ENCODE results near the gene CTTNBP2NL.

DNA sequence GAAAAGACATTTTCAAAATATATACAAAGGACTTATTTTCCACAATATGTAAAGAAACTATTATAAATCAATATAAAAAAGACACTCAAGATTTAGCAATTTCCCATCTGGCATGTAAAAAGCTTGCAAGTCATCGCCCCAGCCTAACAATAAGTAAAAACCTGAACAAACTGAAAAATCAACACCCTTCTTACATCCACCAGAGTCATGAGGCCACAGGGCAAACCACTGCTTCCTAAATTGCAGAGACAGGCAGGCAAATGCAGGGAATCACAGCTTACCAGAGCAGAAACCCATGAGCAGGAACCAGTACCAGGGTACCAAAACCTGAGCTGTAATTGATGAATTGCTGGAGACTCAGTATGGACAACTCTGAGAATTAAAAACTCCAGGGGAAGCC lies 96.1 kb downstream of the CTTNBP2NL start:
- TF ChIP-seq POLR2AphosphoS5 (IDR thresholded peaks at IDR 0.05; ENCODE audit: low read depth, low read length) (no peak), POLR2A (IDR thresholded peaks at IDR 0.05; ENCODE audit: low read depth, low read length) (no peak), TAF1 (IDR thresholded peaks at IDR 0.05; ENCODE audit: borderline replicate concordance, low read depth, low read length) (no peak)

Data from GM12892 (cell line).